Glutamatergic neuron (in vitro differentiated cells): ENCODE data around the gene CEMIP. TPM values are rescaled to one million over a fixed set of nuclear protein-coding genes. Genes with fewer than 3 reads are reported as not detected.

Experiments
- DNase-seq: peaks from one replicate; pipeline ENCODE4 v3.0.0; 2022
- H3K27ac Mint-ChIP-seq: one replicate; pipeline ENCODE4 v1.8.0; 2020; ENCODE audit warnings: mild to moderate bottlenecking, mixed read lengths, inconsistent platforms; ENCODE audit not compliant: unreplicated experiment
- H3K27me3 Mint-ChIP-seq: one replicate; pipeline ENCODE4 v1.8.0; 2020; ENCODE audit warnings: mild to moderate bottlenecking, moderate library complexity, mixed read lengths, inconsistent platforms; ENCODE audit not compliant: unreplicated experiment
- H3K36me3 Mint-ChIP-seq: one replicate; pipeline ENCODE4 v1.8.0; 2020; ENCODE audit warnings: mild to moderate bottlenecking, mixed read lengths, inconsistent platforms; ENCODE audit not compliant: unreplicated experiment
- H3K4me1 Mint-ChIP-seq: one replicate; pipeline ENCODE4 v1.8.0; 2020; ENCODE audit warnings: mild to moderate bottlenecking, low read depth, mixed read lengths, inconsistent platforms; ENCODE audit not compliant: unreplicated experiment
- H3K4me3 Mint-ChIP-seq: one replicate; pipeline ENCODE4 v1.8.0; 2020; ENCODE audit warnings: mild to moderate bottlenecking, mixed read lengths, inconsistent platforms; ENCODE audit not compliant: unreplicated experiment
- H3K9me3 Mint-ChIP-seq: one replicate; pipeline ENCODE4 v1.8.0; 2020; ENCODE audit warnings: mild to moderate bottlenecking, moderate library complexity, mixed read lengths, inconsistent platforms; ENCODE audit not compliant: unreplicated experiment
- CTCF ChIP-seq: fragments of 200-600 bp; sonication (generic); IDR thresholded peaks from one replicate; pipeline ENCODE4 v1.5.0; 2021; ENCODE audit not compliant: partially characterized antibody, unreplicated experiment
- total RNA-seq: library from RNA; stranded (reverse); fragmentation: NEBNext Ultra II Directional; extraction: Animal tissue kit (Norgen Biotek cat#: 25700); gene quantifications from one replicate; pipeline ENCODE4 v1.2.1, GENCODE V29; 2021; ENCODE audit not compliant: unreplicated experiment

Gene CEMIP
- total RNA-seq, 1 donor from 2014 or later, result 0.25 TPM

- no peak overlapping the region for H3K27ac Mint-ChIP-seq
- H3K9me3 Mint-ChIP-seq, result peaks cover 1% of the 10 kb centered on the region
- no peak for DNase-seq
- peaks cover 2% of the 10 kb centered on the region for H3K27me3 Mint-ChIP-seq
- no peaks in the 10 kb centered on the region for H3K36me3 Mint-ChIP-seq
- TF ChIP-seq CTCF, result no peak
- no peak overlapping the region for H3K4me3 Mint-ChIP-seq
- peaks cover 4% of the 10 kb centered on the region for H3K4me1 Mint-ChIP-seq
Measured at GRCh38 chr15:80875568-80876347, 96.6 kb downstream of the CEMIP start.

- TF ChIP-seq CTCF, result no peak
- Mint-ChIP-seq H3K36me3 (peaks cover 4% of the 10 kb centered on the region), H3K4me3 (no peak overlapping the region), H3K9me3 (peaks cover 1% of the 10 kb centered on the region), H3K4me1 (peaks cover 4% of the 10 kb centered on the region), H3K27me3 (peaks cover 2% of the 10 kb centered on the region), H3K27ac (no peak overlapping the region)
- no peak for DNase-seq
Measured at GRCh38 chr15:80876348-80876674, 97.1 kb downstream of the CEMIP start.

GRCh38 chr15:80878242-80878866 is 99.2 kb downstream of the CEMIP start:
- Mint-ChIP-seq H3K27me3 (peaks cover 4% of the 10 kb centered on the region), H3K9me3 (peaks cover 1% of the 10 kb centered on the region), H3K36me3 (peaks cover 6% of the 10 kb centered on the region), H3K4me1 (peaks cover 4% of the 10 kb centered on the region), H3K4me3 (no peak overlapping the region), H3K27ac (no peak overlapping the region)
- no peak for TF ChIP-seq CTCF
- DNase-seq, result no peak

- H3K4me1 Mint-ChIP-seq, result peaks cover 4% of the 10 kb centered on the region
- DNase-seq, result no peak
- peaks cover 1% of the 10 kb centered on the region for H3K9me3 Mint-ChIP-seq
- H3K27me3 Mint-ChIP-seq, result peaks cover 4% of the 10 kb centered on the region
- no peak overlapping the region for H3K27ac Mint-ChIP-seq
- H3K36me3 Mint-ChIP-seq, result peaks cover 6% of the 10 kb centered on the region
- no peak overlapping the region for H3K4me3 Mint-ChIP-seq
- TF ChIP-seq CTCF, result no peak
Measured at GRCh38 chr15:80878867-80879250, 99.7 kb downstream of the CEMIP start.

GRCh38 chr15:80880086-80880485 is 100.9 kb downstream of the CEMIP start:
- Mint-ChIP-seq H3K4me3 (no peak overlapping the region), H3K4me1 (peaks cover 4% of the 10 kb centered on the region), H3K9me3 (peaks cover 1% of the 10 kb centered on the region), H3K27me3 (peaks cover 4% of the 10 kb centered on the region), H3K27ac (no peak overlapping the region), H3K36me3 (peaks cover 6% of the 10 kb centered on the region)
- DNase-seq, result no peak
- TF ChIP-seq CTCF, result no peak
